H1 (cell line): Measurements from ENCODE around the gene MYBPHL. TPM values are rescaled to one million over a fixed set of nuclear protein-coding genes. Genes with fewer than 3 reads are reported as not detected.
A peak's percentile ranks its signal among the peaks of the same experiment; 100 is the strongest.

Experiments used
- CTCF ChIA-PET: fragments of 300-600 bp; sonication (Branson Sonifier 250); formaldehyde crosslinking; loops from one replicate; lab custom pipeline; 2021; ENCODE audit not compliant: partially characterized antibody; lab: Charles Lee
- POLR2A ChIA-PET: fragments of 300-600 bp; sonication (Branson Sonifier 250); formaldehyde crosslinking; loops from one replicate; lab custom pipeline; 2021; ENCODE audit warnings: inconsistent platforms; ENCODE audit not compliant: partially characterized antibody; lab: Charles Lee
- DNase-seq, 2 experiments: peaks; one replicate each; pipeline versions ENCODE4 v3.0.0 to v3.0.0-alpha.2; 2010 to 2022; ENCODE audit warnings: low spot score in 2 of 2, low read depth in 1 of 2, mixed read lengths in 1 of 2
- FAIRE-seq: peaks from 2 replicates; lab custom pipeline; 2011; peaks lifted over from hg19 to GRCh38; lab: Jason Lieb, UNC
- H2AFZ ChIP-seq: 2 replicates; pipeline ENCODE4 v1.8.1; 2012; ENCODE audit warnings: low read length, inconsistent platforms
- H2AK5ac ChIP-seq: 2 replicates; pipeline ENCODE4 v1.6.1; 2013; ENCODE audit warnings: low read depth, low read length
- H2BK120ac ChIP-seq: replicated peaks from 2 replicates; pipeline ENCODE3; 2013; ENCODE audit warnings: low read depth, low read length, inconsistent platforms
- H2BK12ac ChIP-seq: 2 replicates; pipeline ENCODE4 v1.6.1; 2013; ENCODE audit warnings: low read depth, low read length
- H2BK15ac ChIP-seq: 2 replicates; pipeline ENCODE4 v1.6.1; 2013; ENCODE audit warnings: low read length
- H2BK20ac ChIP-seq: 2 replicates; pipeline ENCODE4 v1.6.1; 2013; ENCODE audit warnings: low read length
- H2BK5ac ChIP-seq: 2 replicates; pipeline ENCODE4 v1.6.1; 2013; ENCODE audit warnings: low read depth, low read length
- H3K14ac ChIP-seq: 2 replicates; pipeline ENCODE4 v1.6.1; 2013; ENCODE audit warnings: inconsistent platforms; ENCODE audit not compliant: insufficient read length
- H3K18ac ChIP-seq: 2 replicates; pipeline ENCODE4 v1.6.1; 2013; ENCODE audit warnings: low read length; ENCODE audit errors: extremely low read depth
- H3K23ac ChIP-seq: 2 replicates; pipeline ENCODE4 v1.6.1; 2013; ENCODE audit warnings: inconsistent platforms; ENCODE audit not compliant: insufficient read length
- H3K23me2 ChIP-seq: 2 replicates; pipeline ENCODE4 v1.6.1; 2013; ENCODE audit warnings: low read depth, low read length
- H3K27ac ChIP-seq: 2 replicates; pipeline ENCODE4 v1.6.1; 2011; ENCODE audit warnings: low read depth, low read length, inconsistent platforms
- H3K27me3 ChIP-seq, 4 experiments: replicated peaks in 1 of 4; 1 replicate in 1 of 4; 2 replicates in 3 of 4; pipeline versions ENCODE4 v1.6.1 to v1.8.1; 2011 to 2013; ENCODE audit warnings: low read length in 3 of 4, mild to moderate bottlenecking in 3 of 4, inconsistent platforms in 2 of 4, mixed read lengths in 2 of 4, moderate library complexity in 1 of 4; ENCODE audit not compliant: control insufficient read depth in 3 of 4, insufficient read depth in 3 of 4; ENCODE audit errors: extremely low read depth in 1 of 4
- H3K36me3 ChIP-seq, 4 experiments: 2 replicates each; pipeline versions ENCODE4 v1.6.1 to v1.8.1; 2011 to 2013; ENCODE audit warnings: mild to moderate bottlenecking in 4 of 4, low read length in 3 of 4, moderate library complexity in 2 of 4, control low read depth in 1 of 4, inconsistent platforms in 1 of 4; ENCODE audit not compliant: insufficient read depth in 4 of 4, control insufficient read depth in 2 of 4
- H3K4ac ChIP-seq: replicated peaks from 2 replicates; pipeline ENCODE3; 2013; ENCODE audit warnings: low read length, low read depth, mixed read lengths, inconsistent platforms; ENCODE audit not compliant: insufficient read length
- H3K4me1 ChIP-seq, 4 experiments: replicated peaks in 1 of 4; 1 replicate in 1 of 4; 2 replicates in 3 of 4; pipeline versions ENCODE4 v1.6.1 to v1.8.1; 2011 to 2013; ENCODE audit warnings: low read length in 3 of 4, inconsistent platforms in 2 of 4, mixed read lengths in 1 of 4; ENCODE audit not compliant: insufficient read depth in 4 of 4, control insufficient read depth in 3 of 4
- H3K4me2 ChIP-seq, 2 experiments: 2 replicates each; pipeline versions ENCODE4 v1.6.1 to v1.8.1; 2011 to 2013; ENCODE audit warnings: low read depth in 2 of 2, low read length in 2 of 2, control low read depth in 1 of 2, inconsistent platforms in 1 of 2, mild to moderate bottlenecking in 1 of 2; ENCODE audit not compliant: insufficient read depth in 1 of 2
- H3K4me3 ChIP-seq, 4 experiments: fragments of 200-600, 300-600 bp in 1 of 4; sonication (generic), shearing (Covaris generic), sonication (Bioruptor Twin) in 1 of 4; 2 replicates each; pipeline versions ENCODE4 v1.5.1 to v1.8.1; 2011 to 2016; ENCODE audit warnings: low read length in 4 of 4, low read depth in 3 of 4, control low read depth in 2 of 4, inconsistent platforms in 2 of 4, mild to moderate bottlenecking in 2 of 4, mixed read lengths in 1 of 4, moderate library complexity in 1 of 4; ENCODE audit not compliant: insufficient read depth in 2 of 4; ENCODE audit errors: extremely low read depth in 1 of 4
- H3K56ac ChIP-seq: replicated peaks from 2 replicates; pipeline ENCODE3; 2013; ENCODE audit warnings: low read depth, mild to moderate bottlenecking, mixed read lengths, low read length, inconsistent platforms; ENCODE audit not compliant: insufficient read length
- H3K79me1 ChIP-seq: 2 replicates; pipeline ENCODE4 v1.6.1; 2013; ENCODE audit warnings: low read depth, low read length, control low read depth
- H3K79me2 ChIP-seq, 2 experiments: 2 replicates each; pipeline versions ENCODE4 v1.6.1 to v1.8.1; 2012 to 2013; ENCODE audit warnings: low read length in 2 of 2, mild to moderate bottlenecking in 2 of 2, inconsistent platforms in 1 of 2; ENCODE audit not compliant: insufficient read depth in 2 of 2, control insufficient read depth in 1 of 2
- H3K9ac ChIP-seq, 4 experiments: replicated peaks in 1 of 4; 1 replicate in 1 of 4; 2 replicates in 3 of 4; pipeline versions ENCODE4 v1.6.1 to v1.8.1; 2011 to 2013; ENCODE audit warnings: low read depth in 3 of 4, low read length in 3 of 4, control low read depth in 2 of 4, mild to moderate bottlenecking in 2 of 4, moderate library complexity in 2 of 4, inconsistent platforms in 1 of 4; ENCODE audit errors: extremely low read depth in 1 of 4
- H3K9me3 ChIP-seq, 2 experiments: 2 replicates each; pipeline versions ENCODE4 v1.6.1 to v1.8.1; 2012 to 2013; ENCODE audit warnings: mild to moderate bottlenecking in 2 of 2, moderate library complexity in 2 of 2, control low read depth in 1 of 2, inconsistent platforms in 1 of 2, low read depth in 1 of 2, low read length in 1 of 2, mixed read lengths in 1 of 2; ENCODE audit not compliant: insufficient read depth in 2 of 2
- H4K20me1 ChIP-seq, 2 experiments: replicated peaks in 1 of 2; 2 replicates each; pipeline versions ENCODE3 to v1.8.1; 2011 to 2013; ENCODE audit warnings: inconsistent platforms in 2 of 2, low read length in 2 of 2, mild to moderate bottlenecking in 1 of 2; ENCODE audit not compliant: insufficient read depth in 2 of 2, control insufficient read depth in 1 of 2
- H4K5ac ChIP-seq: 2 replicates; pipeline ENCODE4 v1.6.1; 2013; ENCODE audit warnings: low read length, low read depth, mixed read lengths, inconsistent platforms; ENCODE audit not compliant: insufficient read length
- H4K8ac ChIP-seq: 2 replicates; pipeline ENCODE4 v1.8.0; 2013; ENCODE audit warnings: mild to moderate bottlenecking, moderate library complexity, low read length, inconsistent platforms; ENCODE audit not compliant: insufficient read depth; ENCODE audit errors: extremely low read depth
- H4K91ac ChIP-seq: replicated peaks from 2 replicates; pipeline ENCODE3; 2013; ENCODE audit warnings: low read length, mixed read lengths, inconsistent platforms; ENCODE audit not compliant: insufficient read length
- BRCA1 ChIP-seq: IDR thresholded peaks from 2 replicates; pipeline ENCODE4 v1.6.1; 2012; ENCODE audit warnings: low read depth, low read length, improper control_type of control experiment
- POLR2AphosphoS5 ChIP-seq: IDR thresholded peaks from 2 replicates; pipeline ENCODE4 v1.6.1; 2011; ENCODE audit warnings: low read depth, low read length
- SP2 ChIP-seq: IDR thresholded peaks from 2 replicates; pipeline ENCODE4 v1.6.1; 2012; ENCODE audit warnings: mild to moderate bottlenecking, low read length, inconsistent platforms
- WGBS, 2 experiments: shearing (Covaris generic) in 1 of 2; methylation state at CpG; one replicate each; pipeline versions ENCODE4 v1.1.6 to v1.1.7; 2013 to 2015; ENCODE audit warnings: low lambda C conversion rate in 2 of 2, mixed read lengths in 2 of 2, inconsistent platforms in 1 of 2, low coverage in 1 of 2, missing lambda C conversion rate in 1 of 2; ENCODE audit not compliant: insufficient replicate concordance in 2 of 2, insufficient coverage in 1 of 2, insufficient read length in 1 of 2; ENCODE audit errors: extremely low coverage in 1 of 2, missing lambda C conversion rate in 1 of 2; 5-methylcytosine and 5-hydroxymethylcytosine counted together
- polyA plus RNA-seq, 7 experiments: library from polyadenylated mRNA; depleted of rRNA in 3 of 7; stranded (reverse) in 5 of 7; unstranded in 2 of 7; fragments of >200 nt in 5 of 7; fragments of 200-250 nt in 2 of 7; gene quantifications; 1 replicate in 5 of 7; 2 replicates in 1 of 7; 4 replicates in 1 of 7; pipeline versions ENCODE4 v1.2.1 to v1.2.3, GENCODE V29; 2011 to 2013; ENCODE audit warnings: missing spikeins in 2 of 7, mixed read lengths in 2 of 7
- total RNA-seq: library from RNA; stranded (reverse); fragmentation: NEBNext Ultra II Directional; extraction: Animal tissue kit (Norgen Biotek cat#: 25700); gene quantifications from 2 replicates; pipeline ENCODE4 v1.2.1, GENCODE V29; 2021
- TF ChIP-seq, protein P1 (sequence below): IDR thresholded peaks from 2 replicates; pipeline ENCODE4 v1.6.1; 2012; ENCODE audit warnings: inconsistent platforms

Gene MYBPHL
- total and polyA plus RNA-seq, 2 of the 8 experiments (the other 6 are each of a cell fraction or from before 2014, with no cell fraction given), result 0.24 to 0.30 TPM

DNA sequence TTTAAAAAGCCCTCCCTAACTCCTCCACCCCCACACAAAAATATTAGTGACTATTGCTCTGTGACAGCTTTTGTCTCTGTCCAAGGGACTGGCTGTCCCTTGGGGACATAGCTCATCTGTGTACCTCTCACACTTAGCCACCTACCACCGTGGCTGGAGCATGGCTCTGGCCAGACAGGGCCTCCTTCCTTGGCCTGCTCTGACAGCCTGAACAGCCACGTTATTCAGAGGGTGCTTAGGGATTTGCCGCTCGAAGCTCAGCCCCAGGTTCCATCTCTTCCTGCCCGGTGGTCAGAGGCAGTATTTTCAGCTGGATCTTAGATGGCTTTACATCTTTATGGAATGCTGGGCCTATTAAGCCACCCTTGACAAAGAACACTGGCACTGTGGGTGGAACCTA lies 63.6 kb downstream of the MYBPHL start:
- H3K4me3 ChIP-seq, result no peak overlapping the region
- H3K18ac ChIP-seq, result no peak overlapping the region
- H4K91ac ChIP-seq, result peak overlapping the region; percentile 83
- POLR2A ChIA-PET, result interaction anchor here (0.6 to 15.9 kb wide), 9 partner anchors 9 to 155 kb away, joined by 3 to 252 read pairs (median 4); partner anchors contain the start of genes CELSR2 and SORT1
- no peaks in the 10 kb centered on the region for H4K20me1 ChIP-seq
- no peak overlapping the region for H2BK120ac ChIP-seq
- peak overlapping the region; percentile 65; the same call in 1 of the 2 replicates for H2BK15ac ChIP-seq
- H3K36me3 ChIP-seq, result peaks cover 0 to 7% (median 3%) of the 10 kb centered on the region in 4 experiments; a peak in 5 of 8 replicates
- no peak overlapping the region for H3K9ac ChIP-seq
- H3K27ac ChIP-seq, result no peak overlapping the region
- no peak overlapping the region for H4K5ac ChIP-seq
- no peak overlapping the region for H3K23ac ChIP-seq
- peaks cover 3% of the 10 kb centered on the region; the same call in 1 of the 2 replicates for H3K23me2 ChIP-seq
- H3K9me3 ChIP-seq, result no peaks in the 10 kb centered on the region
- no peak overlapping the region for H2BK20ac ChIP-seq
- no peak overlapping the region for H3K4me2 ChIP-seq
- no peak overlapping the region for H2AK5ac ChIP-seq
- peaks cover 19 to 37% (median 24%) of the 10 kb centered on the region in 4 experiments for H3K4me1 ChIP-seq
- no peak overlapping the region for H2AFZ ChIP-seq
- CTCF ChIA-PET, result interaction anchor here (0.6 to 28.7 kb wide), 7 partner anchors 9 to 128 kb away, joined by 3 to 651 read pairs (median 16); partner anchors contain the start of genes CELSR2 and SARS1
- H2BK5ac ChIP-seq, result no peak overlapping the region
- DNase-seq (no peak), FAIRE-seq (no peak)
- no peak overlapping the region for H4K8ac ChIP-seq
- no peak overlapping the region for H3K14ac ChIP-seq
- TF ChIP-seq POLR2AphosphoS5, result no peak
- TF ChIP-seq, protein P1, sequence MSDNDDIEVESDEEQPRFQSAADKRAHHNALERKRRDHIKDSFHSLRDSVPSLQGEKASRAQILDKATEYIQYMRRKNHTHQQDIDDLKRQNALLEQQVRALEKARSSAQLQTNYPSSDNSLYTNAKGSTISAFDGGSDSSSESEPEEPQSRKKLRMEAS, result no peak
- TF ChIP-seq BRCA1, result no peak
- TF ChIP-seq SP2, result no peak
- H3K4ac ChIP-seq, result no peak overlapping the region
- 80% methylated on average over 5 of the region's 5 CpGs; no CpG with 5 or more reads in 1 of the 2 experiments for WGBS, 2 experiments
- H3K56ac ChIP-seq, result no peak overlapping the region
- H3K27me3 ChIP-seq, result peaks cover 0 to 7% (median 6%) of the 10 kb centered on the region in 4 experiments; a peak in 5 of 7 replicates
- no peaks in the 10 kb centered on the region for H3K79me1 ChIP-seq
- H2BK12ac ChIP-seq, result no peak overlapping the region
- H3K79me2 ChIP-seq, result no peaks in the 10 kb centered on the region
